ENCODE data around the gene BOD1L1.

Gene BOD1L1

DNA sequence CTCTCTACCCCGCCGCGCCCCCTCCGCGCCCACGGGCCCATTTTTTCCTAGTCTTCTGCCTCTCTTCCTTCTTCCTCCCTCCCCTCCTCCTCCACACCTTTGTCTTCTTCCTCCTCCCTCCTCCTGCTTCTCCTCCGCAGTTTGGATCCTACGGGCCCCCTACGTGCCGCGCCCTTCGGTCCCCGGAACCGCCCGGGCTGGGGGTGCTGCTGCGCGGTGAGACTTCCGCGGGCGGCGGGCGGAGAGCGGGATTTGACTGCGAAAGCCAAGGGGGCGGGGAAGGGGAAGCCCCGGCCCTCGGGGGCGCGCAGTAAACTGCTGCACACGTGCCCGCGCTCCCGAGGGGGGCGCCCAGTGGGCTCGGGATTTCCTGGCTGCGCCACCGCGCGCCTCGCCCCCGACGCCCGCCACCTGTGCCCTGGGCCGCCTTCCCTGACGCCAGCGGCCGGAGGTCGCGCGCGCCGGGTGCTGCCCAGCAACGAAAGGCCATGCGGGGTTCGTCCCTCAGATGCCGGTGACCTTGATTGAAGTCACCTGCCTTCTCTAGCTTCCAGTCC is 80.0 kb downstream of the BOD1L1 start:
- TF ChIP-seq, protein P1, sequence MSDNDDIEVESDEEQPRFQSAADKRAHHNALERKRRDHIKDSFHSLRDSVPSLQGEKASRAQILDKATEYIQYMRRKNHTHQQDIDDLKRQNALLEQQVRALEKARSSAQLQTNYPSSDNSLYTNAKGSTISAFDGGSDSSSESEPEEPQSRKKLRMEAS (IDR thresholded peaks at IDR 0.05), result peak; percentile 60
- TF ChIP-seq ZBTB7A (IDR thresholded peaks at IDR 0.05; ENCODE audit: low read depth) (no peak; the same call in 1 of the 2 replicates), CREB1 (IDR thresholded peaks at IDR 0.05; ENCODE audit: low read depth) (no peak), TAF1 (IDR thresholded peaks at IDR 0.05; ENCODE audit: low read depth) (0 out of 2 replicates have a peak, but pooled peaks have one; percentile 21), TEAD4 (IDR thresholded peaks at IDR 0.05) (no peak)
- TF ChIP-seq, protein P2, sequence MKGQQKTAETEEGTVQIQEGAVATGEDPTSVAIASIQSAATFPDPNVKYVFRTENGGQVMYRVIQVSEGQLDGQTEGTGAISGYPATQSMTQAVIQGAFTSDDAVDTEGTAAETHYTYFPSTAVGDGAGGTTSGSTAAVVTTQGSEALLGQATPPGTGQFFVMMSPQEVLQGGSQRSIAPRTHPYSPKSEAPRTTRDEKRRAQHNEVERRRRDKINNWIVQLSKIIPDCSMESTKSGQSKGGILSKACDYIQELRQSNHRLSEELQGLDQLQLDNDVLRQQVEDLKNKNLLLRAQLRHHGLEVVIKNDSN (IDR thresholded peaks at IDR 0.05), result peak; percentile 47; the same call in 1 of the 2 replicates

DNA sequence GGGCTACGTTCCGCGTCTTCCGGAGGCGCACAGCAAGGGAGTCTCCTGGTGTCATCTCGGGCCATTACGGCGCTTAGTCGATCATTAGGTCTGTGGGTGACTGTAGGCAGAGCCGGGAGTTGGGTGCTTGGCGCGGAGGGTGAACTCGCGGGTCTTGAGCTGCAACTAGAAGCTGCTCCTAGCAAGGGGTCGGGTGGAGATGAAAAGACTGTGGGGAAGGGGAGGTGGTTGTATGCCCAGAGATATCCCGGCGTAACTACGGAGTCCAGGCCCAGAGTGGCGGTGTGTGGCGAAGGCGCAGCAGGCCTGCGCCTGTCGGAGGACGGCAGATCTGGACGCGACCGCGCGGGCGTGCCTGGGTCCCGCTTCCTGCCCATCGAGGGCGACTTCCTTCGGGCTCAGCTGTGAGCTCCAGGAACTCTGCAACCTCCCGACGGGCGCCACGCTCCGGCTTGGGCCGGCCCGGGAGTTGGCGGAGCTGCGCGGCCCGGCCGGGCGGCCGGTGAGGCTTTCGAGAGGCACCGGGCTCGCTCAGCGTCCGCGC is 80.5 kb downstream of the BOD1L1 start:
- TF ChIP-seq CEBPB (IDR thresholded peaks at IDR 0.05), result no peak
- TF ChIP-seq TEAD4 (IDR thresholded peaks at IDR 0.05), result no peak
- TF ChIP-seq, protein P1 (IDR thresholded peaks at IDR 0.05), result no peak
- TF ChIP-seq CREB1 (IDR thresholded peaks at IDR 0.05; ENCODE audit: low read depth), result no peak
- TF ChIP-seq TAF1 (IDR thresholded peaks at IDR 0.05; ENCODE audit: low read depth), result no peak
- TF ChIP-seq ZBTB7A (IDR thresholded peaks at IDR 0.05; ENCODE audit: low read depth), result no peak
- TF ChIP-seq, protein P3, sequence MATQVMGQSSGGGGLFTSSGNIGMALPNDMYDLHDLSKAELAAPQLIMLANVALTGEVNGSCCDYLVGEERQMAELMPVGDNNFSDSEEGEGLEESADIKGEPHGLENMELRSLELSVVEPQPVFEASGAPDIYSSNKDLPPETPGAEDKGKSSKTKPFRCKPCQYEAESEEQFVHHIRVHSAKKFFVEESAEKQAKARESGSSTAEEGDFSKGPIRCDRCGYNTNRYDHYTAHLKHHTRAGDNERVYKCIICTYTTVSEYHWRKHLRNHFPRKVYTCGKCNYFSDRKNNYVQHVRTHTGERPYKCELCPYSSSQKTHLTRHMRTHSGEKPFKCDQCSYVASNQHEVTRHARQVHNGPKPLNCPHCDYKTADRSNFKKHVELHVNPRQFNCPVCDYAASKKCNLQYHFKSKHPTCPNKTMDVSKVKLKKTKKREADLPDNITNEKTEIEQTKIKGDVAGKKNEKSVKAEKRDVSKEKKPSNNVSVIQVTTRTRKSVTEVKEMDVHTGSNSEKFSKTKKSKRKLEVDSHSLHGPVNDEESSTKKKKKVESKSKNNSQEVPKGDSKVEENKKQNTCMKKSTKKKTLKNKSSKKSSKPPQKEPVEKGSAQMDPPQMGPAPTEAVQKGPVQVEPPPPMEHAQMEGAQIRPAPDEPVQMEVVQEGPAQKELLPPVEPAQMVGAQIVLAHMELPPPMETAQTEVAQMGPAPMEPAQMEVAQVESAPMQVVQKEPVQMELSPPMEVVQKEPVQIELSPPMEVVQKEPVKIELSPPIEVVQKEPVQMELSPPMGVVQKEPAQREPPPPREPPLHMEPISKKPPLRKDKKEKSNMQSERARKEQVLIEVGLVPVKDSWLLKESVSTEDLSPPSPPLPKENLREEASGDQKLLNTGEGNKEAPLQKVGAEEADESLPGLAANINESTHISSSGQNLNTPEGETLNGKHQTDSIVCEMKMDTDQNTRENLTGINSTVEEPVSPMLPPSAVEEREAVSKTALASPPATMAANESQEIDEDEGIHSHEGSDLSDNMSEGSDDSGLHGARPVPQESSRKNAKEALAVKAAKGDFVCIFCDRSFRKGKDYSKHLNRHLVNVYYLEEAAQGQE (IDR thresholded peaks at IDR 0.05; ENCODE audit: low read depth), result no peak

DNA sequence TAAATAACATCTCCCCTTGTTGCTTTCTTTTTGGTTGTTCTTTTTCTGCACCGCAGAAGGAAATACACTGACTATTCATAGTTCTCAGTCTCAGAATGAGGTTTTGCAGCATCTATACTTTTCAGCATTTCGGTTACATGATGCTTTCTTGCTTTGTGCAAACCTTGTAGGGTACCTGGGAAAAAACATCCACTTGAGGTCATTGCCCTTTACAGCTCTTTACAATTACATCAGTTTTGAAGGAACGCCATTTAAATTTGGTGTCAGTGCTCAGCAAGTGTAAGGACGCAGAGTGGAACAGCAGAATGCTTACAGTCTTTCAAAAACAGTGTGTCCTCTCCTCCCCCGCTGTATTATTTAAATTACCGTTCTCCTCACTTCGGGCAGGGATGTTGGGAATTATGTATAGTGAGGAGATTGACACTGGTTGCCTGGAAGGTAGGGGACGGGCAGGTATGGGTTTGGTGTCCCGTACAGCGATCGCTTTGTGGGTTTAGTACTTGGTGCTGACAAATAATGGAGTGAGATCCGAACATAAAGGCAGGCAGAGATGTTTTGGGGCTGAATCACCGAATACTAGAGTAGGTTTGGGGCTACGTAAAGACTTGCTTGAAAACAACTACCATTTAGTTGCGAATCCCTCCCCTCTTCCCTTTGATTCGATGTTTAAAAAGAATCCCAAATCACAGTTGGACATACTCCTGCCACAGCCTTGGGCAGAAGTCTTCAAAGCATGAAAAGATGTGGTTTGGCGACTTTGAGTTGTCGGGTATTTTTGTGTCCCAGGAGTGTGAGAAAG is 81.2 kb downstream of the BOD1L1 start:
- TF ChIP-seq TCF12 (IDR thresholded peaks at IDR 0.05; ENCODE audit: low read depth) (no peak), CEBPB (IDR thresholded peaks at IDR 0.05) (no peak), NFIC (IDR thresholded peaks at IDR 0.05) (no peak), CREB1 (IDR thresholded peaks at IDR 0.05; ENCODE audit: low read depth) (no peak)
- TF ChIP-seq, protein P2 (IDR thresholded peaks at IDR 0.05), result no peak

DNA sequence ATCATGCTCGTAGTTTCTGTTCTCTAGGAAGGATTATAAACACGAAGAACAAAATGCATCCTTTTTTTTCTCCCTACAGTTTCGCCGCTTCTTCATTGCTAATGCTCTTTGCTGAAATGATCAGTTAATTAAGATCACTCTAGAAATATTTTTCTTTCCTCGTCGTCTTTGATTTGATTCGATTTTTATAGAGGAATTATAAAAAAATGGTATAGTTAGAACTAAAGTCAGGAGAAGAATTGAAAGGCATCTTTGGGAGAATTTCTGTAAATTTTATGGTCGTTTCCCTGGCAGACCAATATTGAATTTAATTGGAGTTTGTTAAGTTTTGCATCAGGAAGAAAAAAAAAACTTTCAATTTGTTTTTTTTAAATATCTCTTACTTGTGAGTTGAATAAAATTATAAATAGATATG is 82.1 kb downstream of the BOD1L1 start:
- no peak for TF ChIP-seq YY1 (IDR thresholded peaks at IDR 0.05; ENCODE audit: low read depth)
- no peak for TF ChIP-seq CEBPB (IDR thresholded peaks at IDR 0.05)
- TF ChIP-seq FOXM1 (IDR thresholded peaks at IDR 0.05; ENCODE audit: borderline replicate concordance, low read depth), result no peak
- no peak for TF ChIP-seq RAD21 (IDR thresholded peaks at IDR 0.05; ENCODE audit: low read depth)
- no peak for TF ChIP-seq TAF1 (IDR thresholded peaks at IDR 0.05; ENCODE audit: low read depth)
- no peak for TF ChIP-seq EP300 (IDR thresholded peaks at IDR 0.05; ENCODE audit: borderline replicate concordance)
- TF ChIP-seq, protein P2 (IDR thresholded peaks at IDR 0.05), result no peak
- TF ChIP-seq, protein P1 (IDR thresholded peaks at IDR 0.05), result no peak
- TF ChIP-seq, protein P3 (IDR thresholded peaks at IDR 0.05; ENCODE audit: low read depth), result no peak
- TF ChIP-seq TEAD4 (IDR thresholded peaks at IDR 0.05), result no peak

DNA sequence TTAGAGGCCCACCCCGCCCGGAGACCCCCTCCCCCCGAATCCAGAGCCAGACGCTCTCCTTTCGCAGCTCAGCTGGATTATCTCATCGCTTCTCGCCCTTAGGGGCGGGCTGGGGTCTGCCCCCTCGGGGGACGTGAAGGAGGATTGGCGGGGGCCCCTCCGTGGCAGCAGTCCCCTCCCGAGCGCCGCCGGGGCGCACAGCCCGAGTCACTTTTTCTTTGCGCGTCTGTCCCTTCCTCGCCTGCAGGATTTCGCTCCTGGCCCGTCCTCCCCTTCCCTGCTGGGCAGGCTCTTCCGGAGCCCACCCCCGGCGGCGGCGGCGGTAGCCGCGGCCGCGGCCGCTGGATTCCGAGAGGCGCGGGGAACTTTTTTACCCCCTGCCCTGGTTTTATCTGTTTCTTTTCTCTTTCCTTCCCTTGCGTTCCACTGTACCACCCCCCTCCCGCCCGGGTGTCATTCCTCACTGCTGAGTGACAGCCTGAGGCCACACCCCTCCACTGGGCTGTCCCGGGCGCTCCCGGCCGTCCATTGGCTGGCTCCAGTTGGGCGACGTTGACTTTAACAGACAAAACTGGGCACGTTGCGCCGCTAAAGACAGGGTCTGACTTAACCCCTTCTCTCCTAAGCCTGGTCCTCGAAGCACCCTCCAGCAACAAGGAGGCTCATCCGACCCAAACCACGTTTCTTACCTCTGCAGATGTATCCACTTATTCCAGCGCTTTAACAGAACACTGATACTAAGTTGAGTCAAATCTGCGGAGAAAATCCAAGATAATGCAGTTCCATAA is 82.7 kb downstream of the BOD1L1 start:
- 0 out of 2 replicates have a peak, but pooled peaks have one; percentile 13 for TF ChIP-seq NFIC (IDR thresholded peaks at IDR 0.05)
- TF ChIP-seq, protein P1 (IDR thresholded peaks at IDR 0.05), result peak; percentile 99
- no peak for TF ChIP-seq TAF1 (IDR thresholded peaks at IDR 0.05; ENCODE audit: low read depth)
- no peak for TF ChIP-seq FOXM1 (IDR thresholded peaks at IDR 0.05; ENCODE audit: borderline replicate concordance, low read depth)
- 0 out of 2 replicates have a peak, but pooled peaks have one; percentile 55 for TF ChIP-seq ZBTB7A (IDR thresholded peaks at IDR 0.05; ENCODE audit: low read depth)
- no peak for TF ChIP-seq TCF12 (IDR thresholded peaks at IDR 0.05; ENCODE audit: low read depth)
- TF ChIP-seq YY1 (IDR thresholded peaks at IDR 0.05; ENCODE audit: low read depth), result no peak
- no peak for TF ChIP-seq EP300 (IDR thresholded peaks at IDR 0.05; ENCODE audit: borderline replicate concordance)
- TF ChIP-seq TEAD4 (IDR thresholded peaks at IDR 0.05), result no peak
- no peak for TF ChIP-seq CEBPB (IDR thresholded peaks at IDR 0.05)
- TF ChIP-seq, protein P2 (IDR thresholded peaks at IDR 0.05), result no peak; the same call in 1 of the 2 replicates
- no peak for TF ChIP-seq EGR1 (IDR thresholded peaks at IDR 0.05)
- TF ChIP-seq CREB1 (IDR thresholded peaks at IDR 0.05; ENCODE audit: low read depth), result no peak
- TF ChIP-seq, protein P3 (IDR thresholded peaks at IDR 0.05; ENCODE audit: low read depth), result no peak
- no peak for TF ChIP-seq RAD21 (IDR thresholded peaks at IDR 0.05; ENCODE audit: low read depth)
